OCI-LY7 (cell line): Measurements from ENCODE around the gene ICOS.

Source experiments
- EZH2phosphoT487 ChIP-seq: fragments of 200-600 bp; sonication (generic); IDR thresholded peaks from 2 replicates; pipeline ENCODE4 v1.6.1; 2018; ENCODE audit warnings: low read depth, borderline replicate concordance, mild to moderate bottlenecking, mixed run types, antibody characterized with exemption, low read length, moderate library complexity, mixed read lengths
- TF ChIP-seq, protein P1 (sequence below): fragments of 200-600 bp; sonication (generic); conservative IDR thresholded peaks from 2 replicates; pipeline ENCODE4 v1.5.1; 2014; ENCODE audit warnings: mild to moderate bottlenecking, antibody characterized with exemption, low read length, moderate library complexity, mixed read lengths

DNA sequence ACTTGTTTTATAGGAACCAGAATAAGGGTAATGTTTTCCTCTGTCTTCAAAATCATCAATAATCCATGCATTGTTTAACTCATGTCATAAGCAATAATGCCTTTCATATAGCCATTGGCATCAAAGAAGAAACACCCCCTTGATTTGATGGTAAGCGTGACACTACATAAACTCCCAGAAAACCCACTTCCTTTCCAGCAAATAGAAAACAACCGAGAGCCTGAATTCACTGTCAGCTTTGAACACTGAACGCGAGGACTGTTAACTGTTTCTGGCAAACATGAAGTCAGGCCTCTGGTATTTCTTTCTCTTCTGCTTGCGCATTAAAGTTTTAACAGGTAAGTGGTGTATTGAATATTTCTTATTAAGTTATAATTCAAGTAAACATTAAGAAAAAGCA is at the start of gene ICOS:
- TF ChIP-seq, protein P1, sequence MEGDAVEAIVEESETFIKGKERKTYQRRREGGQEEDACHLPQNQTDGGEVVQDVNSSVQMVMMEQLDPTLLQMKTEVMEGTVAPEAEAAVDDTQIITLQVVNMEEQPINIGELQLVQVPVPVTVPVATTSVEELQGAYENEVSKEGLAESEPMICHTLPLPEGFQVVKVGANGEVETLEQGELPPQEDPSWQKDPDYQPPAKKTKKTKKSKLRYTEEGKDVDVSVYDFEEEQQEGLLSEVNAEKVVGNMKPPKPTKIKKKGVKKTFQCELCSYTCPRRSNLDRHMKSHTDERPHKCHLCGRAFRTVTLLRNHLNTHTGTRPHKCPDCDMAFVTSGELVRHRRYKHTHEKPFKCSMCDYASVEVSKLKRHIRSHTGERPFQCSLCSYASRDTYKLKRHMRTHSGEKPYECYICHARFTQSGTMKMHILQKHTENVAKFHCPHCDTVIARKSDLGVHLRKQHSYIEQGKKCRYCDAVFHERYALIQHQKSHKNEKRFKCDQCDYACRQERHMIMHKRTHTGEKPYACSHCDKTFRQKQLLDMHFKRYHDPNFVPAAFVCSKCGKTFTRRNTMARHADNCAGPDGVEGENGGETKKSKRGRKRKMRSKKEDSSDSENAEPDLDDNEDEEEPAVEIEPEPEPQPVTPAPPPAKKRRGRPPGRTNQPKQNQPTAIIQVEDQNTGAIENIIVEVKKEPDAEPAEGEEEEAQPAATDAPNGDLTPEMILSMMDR = no peak
- no peak for TF ChIP-seq EZH2phosphoT487
